ENCODE data around the gene PLP1. TPM values are rescaled to one million over a fixed set of nuclear protein-coding genes. Genes with fewer than 3 reads are reported as not detected.

Gene PLP1
- total and polyA plus RNA-seq, 2 of the 8 experiments (the other 6 are each of a cell fraction or from before 2014, with no cell fraction given) = 49.2 to 218 TPM

GRCh38 chrX:103737696-103738095 lies 38.9 kb upstream of the PLP1 start (continued):
- TF ChIP-seq CHD7 (IDR thresholded peaks at IDR 0.05; ENCODE audit: insufficient replicate concordance, low read length) (no peak), GTF2F1 (IDR thresholded peaks at IDR 0.05; ENCODE audit: borderline replicate concordance, low read depth, low read length) (no peak), TBP (IDR thresholded peaks at IDR 0.05; ENCODE audit: low read depth, low read length) (no peak), BCL11A (IDR thresholded peaks at IDR 0.05; ENCODE audit: low read depth in 2 of 2, low read length in 2 of 2) (no peak), USF2 (IDR thresholded peaks at IDR 0.05; ENCODE audit: low read length) (no peak), BACH1 (IDR thresholded peaks at IDR 0.05; ENCODE audit: low read length) (no peak), CEBPB (IDR thresholded peaks at IDR 0.05; ENCODE audit: low read depth, low read length) (no peak), POLR2AphosphoS5 (IDR thresholded peaks at IDR 0.05; ENCODE audit: low read depth, low read length) (no peak), RXRA (IDR thresholded peaks at IDR 0.05; ENCODE audit: insufficient read depth, low read depth, low read length) (no peak), YY1 (IDR thresholded peaks at IDR 0.05; ENCODE audit: low read depth, low read length) (no peak), RBBP5 (IDR thresholded peaks at IDR 0.05; ENCODE audit: borderline replicate concordance, low read depth, low read length) (no peak), EGR1 (IDR thresholded peaks at IDR 0.05; ENCODE audit: borderline replicate concordance, low read depth, low read length) (no peak)
